A673 (cell line): ENCODE data around the gene SAAL1. TPM values are rescaled to one million over a fixed set of nuclear protein-coding genes. Genes with fewer than 3 reads are reported as not detected.

ENCODE experiments used
- Bru-seq: library from RNA; stranded (reverse); fragments of 400-500 nt; gene quantifications from one replicate; lab custom pipeline; 2021; lab: Mats Ljungman, UMichigan
- BruChase-seq, 2 experiments: library from RNA; stranded (reverse); fragments of 400-500 nt; gene quantifications; one replicate each; lab custom pipeline; 2021; lab: Mats Ljungman, UMichigan
- BruUV-seq: library from RNA; stranded (reverse); fragments of 400-500 nt; replicated peaks from 2 replicates; lab custom pipeline; 2021; lab: Mats Ljungman, UMichigan
- CTCF ChIA-PET: fragments of 300-600 bp; sonication (Branson Sonifier 250); formaldehyde crosslinking; loops from one replicate; lab custom pipeline; 2022; ENCODE audit warnings: antibody characterized with exemption; lab: Charles Lee
- POLR2A ChIA-PET: fragments of 300-600 bp; sonication (Branson Sonifier 250); formaldehyde crosslinking; loops from one replicate; lab custom pipeline; 2022; ENCODE audit warnings: antibody characterized with exemption; ENCODE audit not compliant: low non-redundant PET; lab: Charles Lee
- DNase-seq: peaks from one replicate; pipeline ENCODE4 v3.0.0-alpha.2; 2015; ENCODE audit warnings: low spot score
- H3K27ac ChIP-seq: fragments of 200-600 bp; sonication (generic); 2 replicates; pipeline ENCODE4 v1.5.1; 2016; ENCODE audit warnings: mixed run types, low read depth, mild to moderate bottlenecking, mixed read lengths, antibody characterized with exemption, low read length; ENCODE audit not compliant: poor library complexity, severe bottlenecking
- H3K27me3 ChIP-seq: fragments of 200-600 bp; sonication (generic); replicated peaks from 2 replicates; pipeline ENCODE4 v1.6.1; 2017; ENCODE audit warnings: mixed run types, low read depth, mild to moderate bottlenecking, mixed read lengths, antibody characterized with exemption, low read length; ENCODE audit not compliant: insufficient read depth, poor library complexity
- H3K36me3 ChIP-seq: fragments of 200-600 bp; sonication (generic); 2 replicates; pipeline ENCODE4 v1.6.1; 2016; ENCODE audit warnings: mixed run types, mild to moderate bottlenecking, mixed read lengths, antibody characterized with exemption, low read length; ENCODE audit not compliant: insufficient read depth, poor library complexity, severe bottlenecking
- H3K4me1 ChIP-seq: fragments of 200-600 bp; sonication (generic); 2 replicates; pipeline ENCODE4 v1.6.1; 2017; ENCODE audit warnings: mixed run types, mild to moderate bottlenecking, mixed read lengths, antibody characterized with exemption, low read length; ENCODE audit not compliant: insufficient read depth, poor library complexity, severe bottlenecking
- H3K4me3 ChIP-seq: fragments of 200-600 bp; sonication (generic); 2 replicates; pipeline ENCODE4 v1.5.1; 2016; ENCODE audit warnings: low read depth, mixed run types, mild to moderate bottlenecking, mixed read lengths, low read length; ENCODE audit not compliant: poor library complexity, severe bottlenecking
- H3K9me3 ChIP-seq: fragments of 200-600 bp; sonication (generic); 2 replicates; pipeline ENCODE4 v1.6.1; 2016; ENCODE audit warnings: mixed run types, low read depth, mild to moderate bottlenecking, mixed read lengths, antibody characterized with exemption, low read length; ENCODE audit not compliant: poor library complexity, severe bottlenecking
- CTCF ChIP-seq: fragments of 300-800, 200-600 bp; sonication (generic); conservative IDR thresholded peaks from 2 replicates; pipeline ENCODE4 v1.5.1; 2017; ENCODE audit warnings: low read depth, mild to moderate bottlenecking, antibody characterized with exemption, low read length, moderate library complexity, mixed read lengths
- EZH2 ChIP-seq: fragments of 200-600 bp; sonication (generic); IDR thresholded peaks from 2 replicates; pipeline ENCODE4 v1.6.1; 2017; ENCODE audit warnings: borderline replicate concordance, low read depth, mild to moderate bottlenecking, mixed read lengths, antibody characterized with exemption, low read length; ENCODE audit not compliant: poor library complexity, severe bottlenecking
- intact Hi-C: fragments of 100-400 bp; cut with micrococcal nuclease; formaldehyde crosslinking; loops from one replicate; pipeline ENCODE4 v1.10.0; 2022; ENCODE audit not compliant: unreplicated experiment
- long read RNA-seq: library from polyadenylated mRNA; stranded (forward); transcript quantifications from one replicate; pipeline ENCODE4 v2.0.0, GENCODE V29; 2022
- total RNA-seq: library from RNA; stranded (reverse); gene quantifications from 2 replicates; pipeline ENCODE4 v1.2.3, GENCODE V29; 2021

SAAL1 gene
- total RNA-seq (37.7 and 39.5 TPM in 2 replicates), Bru-seq, nascent RNA (percentile 90 among the genes with signal in this experiment), BruChase-seq, experiment 1, labeled RNA remaining after a 2-hour chase (percentile 79 among the genes with signal in this experiment), BruChase-seq, experiment 2, labeled RNA remaining after a 6-hour chase (percentile 71 among the genes with signal in this experiment)
- long read RNA-seq, transcript SAAL1-201 (12 exons, 1,518 nt): minor isoform, 6 of 58 reads
- long read RNA-seq, transcript SAAL1-202 (12 exons, 1,582 nt): major isoform, 31 of 58 reads
- long read RNA-seq, partial matches to known transcripts: 3 of 58 reads
- long read RNA-seq, other reads (novel, unspliced or antisense): 17 of 58 reads

- DNase-seq: peak; percentile 88
- intact Hi-C loops: no loop called here
- peaks cover 12% of the 10 kb centered on the region for H3K36me3 ChIP-seq
- H3K27me3 ChIP-seq: no peaks in the 10 kb centered on the region
- ChIA-PET CTCF (interaction anchor here (0.6 to 1.7 kb wide), 3 partner anchors 9 to 98 kb away, joined by 3 to 9 read pairs (median 3); no protein-coding TSS in a partner anchor), POLR2A (no interaction called here)
- no TSS peak for BruUV-seq
- H3K9me3 ChIP-seq: no peaks in the 10 kb centered on the region
- H3K27ac ChIP-seq: peak within 1 kb of the TSS; percentile 74
- H3K4me3 ChIP-seq: peak within 1 kb of the TSS; percentile 93
- TF ChIP-seq EZH2 (no peak), CTCF (peak; percentile 88)
- no peaks in the 10 kb centered on the region for H3K4me1 ChIP-seq
These were observed at the start of gene SAAL1 for GRCh38 chr11:18105802-18106574. TSS of gene SAAL1 (minus strand) at chr11:18106082. CDS start at chr11:18106041, 41 bp downstream.

GRCh38 chr11:18151581-18151980, 45.7 kb upstream of the SAAL1 start:
- BruUV-seq: no TSS peak
- TF ChIP-seq CTCF (no peak), EZH2 (no peak)

DNA sequence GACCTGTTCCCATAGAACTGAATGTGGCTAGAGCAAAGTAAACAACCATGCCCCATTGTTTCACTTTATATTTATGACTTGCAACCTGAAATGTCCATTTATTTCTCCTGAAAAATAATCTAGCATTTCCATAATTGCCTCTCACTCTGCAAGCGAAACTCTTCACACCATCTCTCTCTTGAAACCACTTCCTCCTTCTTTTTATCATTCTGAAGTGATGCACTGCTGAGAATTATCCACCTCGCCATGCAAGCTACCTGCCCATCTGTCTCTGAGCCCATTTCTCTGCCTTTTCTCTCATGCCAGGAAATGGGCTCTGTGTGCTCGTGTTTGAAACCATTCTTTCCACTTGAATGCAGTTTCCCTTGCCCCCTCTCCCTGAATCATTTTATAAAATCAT, 40.0 kb upstream of the SAAL1 start:
- BruUV-seq: no TSS peak
- no peak overlapping the region for H3K4me3 ChIP-seq
- no peak for DNase-seq
- no peaks in the 10 kb centered on the region for H3K36me3 ChIP-seq
- no peak overlapping the region for H3K27ac ChIP-seq
- POLR2A ChIA-PET: no interaction called here
- peaks cover 20% of the 10 kb centered on the region for H3K27me3 ChIP-seq
- TF ChIP-seq CTCF (no peak), EZH2 (no peak)
- H3K4me1 ChIP-seq: no peaks in the 10 kb centered on the region
- H3K9me3 ChIP-seq: no peaks in the 10 kb centered on the region
- intact Hi-C loops: no loop called here
- CTCF ChIA-PET: no interaction called here

More at GRCh38 chr11:18151581-18151980, 45.7 kb upstream of the SAAL1 start:
- H3K9me3 ChIP-seq: no peaks in the 10 kb centered on the region
- DNase-seq: no peak
- no peaks in the 10 kb centered on the region for H3K36me3 ChIP-seq
- no peaks in the 10 kb centered on the region for H3K4me1 ChIP-seq
- intact Hi-C loops: no loop called here
- ChIA-PET CTCF (no interaction called here), POLR2A (no interaction called here)
- H3K4me3 ChIP-seq: no peak overlapping the region
- H3K27me3 ChIP-seq: peaks cover 28% of the 10 kb centered on the region
- H3K27ac ChIP-seq: no peak overlapping the region
